ENCODE results near the gene AOPEP.

GRCh38 chr9:95007226-95007869, 280.8 kb downstream of the AOPEP start:
- TF ChIP-seq EZH2phosphoT487 (IDR thresholded peaks at IDR 0.05; ENCODE audit: low read length): no peak
- no peak for TF ChIP-seq CTCF (IDR thresholded peaks at IDR 0.05; ENCODE audit: low read length)
- TF ChIP-seq EZH2 (optimal IDR thresholded peaks at IDR 0.05; ENCODE audit: low read depth, low read length): no peak

Data from MM.1S (cell line).